Glutamatergic neuron (in vitro differentiated cells): Measurements from ENCODE around the gene CEP70. TPM values are rescaled to one million over a fixed set of nuclear protein-coding genes. Genes with fewer than 3 reads are reported as not detected.

Source experiments
- DNase-seq: peaks from one replicate; pipeline ENCODE4 v3.0.0; 2022
- H3K27ac Mint-ChIP-seq: one replicate; pipeline ENCODE4 v1.8.0; 2020; ENCODE audit warnings: mild to moderate bottlenecking, mixed read lengths, inconsistent platforms; ENCODE audit not compliant: unreplicated experiment
- H3K27me3 Mint-ChIP-seq: one replicate; pipeline ENCODE4 v1.8.0; 2020; ENCODE audit warnings: mild to moderate bottlenecking, moderate library complexity, mixed read lengths, inconsistent platforms; ENCODE audit not compliant: unreplicated experiment
- H3K36me3 Mint-ChIP-seq: one replicate; pipeline ENCODE4 v1.8.0; 2020; ENCODE audit warnings: mild to moderate bottlenecking, mixed read lengths, inconsistent platforms; ENCODE audit not compliant: unreplicated experiment
- H3K4me1 Mint-ChIP-seq: one replicate; pipeline ENCODE4 v1.8.0; 2020; ENCODE audit warnings: mild to moderate bottlenecking, low read depth, mixed read lengths, inconsistent platforms; ENCODE audit not compliant: unreplicated experiment
- H3K4me3 Mint-ChIP-seq: one replicate; pipeline ENCODE4 v1.8.0; 2020; ENCODE audit warnings: mild to moderate bottlenecking, mixed read lengths, inconsistent platforms; ENCODE audit not compliant: unreplicated experiment
- H3K9me3 Mint-ChIP-seq: one replicate; pipeline ENCODE4 v1.8.0; 2020; ENCODE audit warnings: mild to moderate bottlenecking, moderate library complexity, mixed read lengths, inconsistent platforms; ENCODE audit not compliant: unreplicated experiment
- CTCF ChIP-seq: fragments of 200-600 bp; sonication (generic); IDR thresholded peaks from one replicate; pipeline ENCODE4 v1.5.0; 2021; ENCODE audit not compliant: partially characterized antibody, unreplicated experiment
- total RNA-seq: library from RNA; stranded (reverse); fragmentation: NEBNext Ultra II Directional; extraction: Animal tissue kit (Norgen Biotek cat#: 25700); gene quantifications from one replicate; pipeline ENCODE4 v1.2.1, GENCODE V29; 2021; ENCODE audit not compliant: unreplicated experiment

CEP70 gene
- total RNA-seq, 1 donor from 2014 or later = 15.7 TPM

- DNase-seq = no peak
- Mint-ChIP-seq H3K27ac (no peak overlapping the region), H3K9me3 (peaks cover 1% of the 10 kb centered on the region), H3K27me3 (no peaks in the 10 kb centered on the region), H3K4me3 (no peak overlapping the region), H3K4me1 (no peaks in the 10 kb centered on the region), H3K36me3 (peaks cover 11% of the 10 kb centered on the region)
- TF ChIP-seq CTCF = no peak
These were observed 80.8 kb downstream of the CEP70 start for GRCh38 chr3:138513090-138513843.

- H3K36me3 Mint-ChIP-seq = peaks cover 9% of the 10 kb centered on the region
- no peaks in the 10 kb centered on the region for H3K9me3 Mint-ChIP-seq
- H3K4me3 Mint-ChIP-seq = no peak overlapping the region
- H3K27me3 Mint-ChIP-seq = no peaks in the 10 kb centered on the region
- no peaks in the 10 kb centered on the region for H3K4me1 Mint-ChIP-seq
- DNase-seq = no peak
- no peak for TF ChIP-seq CTCF
- no peak overlapping the region for H3K27ac Mint-ChIP-seq
These were observed 82.1 kb downstream of the CEP70 start for GRCh38 chr3:138511945-138512344.

- H3K4me3 Mint-ChIP-seq = no peak overlapping the region
- no peaks in the 10 kb centered on the region for H3K27me3 Mint-ChIP-seq
- H3K36me3 Mint-ChIP-seq = no peaks in the 10 kb centered on the region
- no peaks in the 10 kb centered on the region for H3K9me3 Mint-ChIP-seq
- H3K4me1 Mint-ChIP-seq = no peaks in the 10 kb centered on the region
- H3K27ac Mint-ChIP-seq = no peak overlapping the region
- TF ChIP-seq CTCF = no peak
- DNase-seq = no peak
These were observed 84.5 kb downstream of the CEP70 start for GRCh38 chr3:138509586-138509985.

GRCh38 chr3:138507524-138507923 lies 86.5 kb downstream of the CEP70 start:
- H3K4me1 Mint-ChIP-seq = no peaks in the 10 kb centered on the region
- H3K27ac Mint-ChIP-seq = no peak overlapping the region
- no peaks in the 10 kb centered on the region for H3K36me3 Mint-ChIP-seq
- DNase-seq = no peak
- TF ChIP-seq CTCF = no peak
- no peak overlapping the region for H3K4me3 Mint-ChIP-seq
- H3K9me3 Mint-ChIP-seq = no peaks in the 10 kb centered on the region
- H3K27me3 Mint-ChIP-seq = no peaks in the 10 kb centered on the region

- DNase-seq = no peak
- Mint-ChIP-seq H3K4me3 (no peak overlapping the region), H3K27me3 (no peaks in the 10 kb centered on the region), H3K4me1 (no peaks in the 10 kb centered on the region), H3K9me3 (no peaks in the 10 kb centered on the region), H3K36me3 (no peaks in the 10 kb centered on the region), H3K27ac (no peak overlapping the region)
- no peak for TF ChIP-seq CTCF
These were observed 95.1 kb downstream of the CEP70 start for GRCh38 chr3:138498991-138499390.
